Measurements from ENCODE around the gene IRX5.

Gene IRX5

DNA sequence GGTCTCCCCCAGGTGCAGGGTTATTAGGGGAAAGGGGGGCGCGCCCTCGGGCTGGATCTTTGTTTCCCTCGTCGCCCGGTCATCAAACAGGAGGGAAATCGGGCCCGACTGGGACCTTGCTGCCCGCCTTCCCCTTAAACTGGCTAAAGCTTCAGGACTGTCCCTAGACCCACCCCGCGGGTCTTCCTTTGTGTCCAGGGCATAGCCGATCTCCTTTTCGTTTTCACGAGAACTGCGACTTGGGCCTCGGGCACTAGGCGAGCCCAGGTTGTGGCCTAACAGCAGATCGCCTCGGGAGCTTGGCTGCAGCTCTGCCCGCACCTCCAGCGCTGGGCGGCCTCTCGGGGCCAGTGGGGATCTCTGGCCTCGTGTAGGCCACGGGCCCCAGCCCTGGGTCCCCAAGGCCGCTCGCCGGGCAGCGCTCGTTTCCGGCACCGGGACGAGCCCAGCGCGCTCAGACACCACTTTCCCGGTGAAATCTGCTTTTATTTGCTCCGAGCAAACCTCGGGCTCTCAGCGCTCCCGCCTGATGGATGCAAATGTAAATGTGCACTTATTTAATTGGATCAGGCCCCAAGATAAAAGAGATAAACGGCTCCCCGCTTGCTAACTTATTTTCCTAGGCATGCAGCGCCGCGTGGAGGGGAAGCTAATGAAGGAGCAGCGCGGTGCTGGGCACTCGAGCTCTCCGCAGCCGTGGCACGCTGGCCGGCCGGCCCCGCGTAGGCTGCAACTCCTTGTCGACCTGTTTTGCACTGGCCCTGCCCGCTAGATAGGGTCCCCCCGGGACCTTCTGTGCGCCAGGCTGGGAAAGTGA is 7.8 kb downstream of the IRX5 start:
- no peak for TF ChIP-seq CTCF (IDR thresholded peaks at IDR 0.05; ENCODE audit: control insufficient read depth, extremely low read depth, insufficient read depth)
- H3K4me3 ChIP-seq (ENCODE audit: low read depth, low read length), result no peak overlapping the region
- no peak for DNase-seq (ENCODE audit: low read depth)

DNA sequence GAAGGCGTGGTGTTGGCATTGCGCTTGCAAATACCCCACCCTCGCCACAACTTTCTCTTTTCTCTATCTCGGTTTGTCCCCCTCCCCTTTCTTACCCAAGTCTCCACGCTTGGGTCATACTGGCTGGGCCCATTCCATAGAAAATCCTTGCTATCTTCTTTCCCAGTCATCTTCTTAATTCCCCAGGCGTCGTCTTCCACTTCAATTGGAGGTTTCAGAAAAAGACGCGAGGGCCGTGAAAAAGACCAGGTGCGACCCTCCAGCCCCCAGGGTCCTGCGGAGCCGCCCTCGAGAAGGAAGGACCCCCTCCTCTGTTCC is 8.3 kb downstream of the IRX5 start:
- TF ChIP-seq CTCF (IDR thresholded peaks at IDR 0.05; ENCODE audit: control insufficient read depth, extremely low read depth, insufficient read depth), result no peak
- H3K4me3 ChIP-seq (ENCODE audit: low read depth, low read length), result no peak overlapping the region
- DNase-seq (ENCODE audit: low read depth), result no peak

- no peak for TF ChIP-seq CTCF (IDR thresholded peaks at IDR 0.05; ENCODE audit: control insufficient read depth, extremely low read depth, insufficient read depth)
- H3K4me3 ChIP-seq (ENCODE audit: low read depth, low read length), result no peak overlapping the region
- DNase-seq (ENCODE audit: low read depth), result no peak
These were observed 9.0 kb downstream of the IRX5 start for GRCh38 chr16:54939510-54940278.

DNA sequence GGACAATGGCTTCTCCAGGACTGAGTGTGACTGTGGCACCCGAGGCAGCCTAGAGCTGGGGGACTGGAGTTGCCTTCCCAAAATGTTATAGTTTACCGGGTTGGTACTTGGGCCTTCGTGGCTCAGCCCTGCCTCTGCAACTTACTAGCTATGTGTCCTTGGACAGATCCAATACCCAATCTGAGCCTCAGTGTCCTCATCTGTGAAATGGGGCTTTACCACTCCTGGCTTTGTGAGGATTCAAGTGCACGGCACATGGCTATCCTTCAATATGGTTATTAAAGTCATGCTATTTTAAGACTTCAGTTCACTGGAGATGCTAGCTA is 9.6 kb downstream of the IRX5 start:
- H3K4me3 ChIP-seq (ENCODE audit: low read depth, low read length), result no peak overlapping the region
- DNase-seq (ENCODE audit: low read depth), result no peak
- no peak for TF ChIP-seq CTCF (IDR thresholded peaks at IDR 0.05; ENCODE audit: control insufficient read depth, extremely low read depth, insufficient read depth)

DNA sequence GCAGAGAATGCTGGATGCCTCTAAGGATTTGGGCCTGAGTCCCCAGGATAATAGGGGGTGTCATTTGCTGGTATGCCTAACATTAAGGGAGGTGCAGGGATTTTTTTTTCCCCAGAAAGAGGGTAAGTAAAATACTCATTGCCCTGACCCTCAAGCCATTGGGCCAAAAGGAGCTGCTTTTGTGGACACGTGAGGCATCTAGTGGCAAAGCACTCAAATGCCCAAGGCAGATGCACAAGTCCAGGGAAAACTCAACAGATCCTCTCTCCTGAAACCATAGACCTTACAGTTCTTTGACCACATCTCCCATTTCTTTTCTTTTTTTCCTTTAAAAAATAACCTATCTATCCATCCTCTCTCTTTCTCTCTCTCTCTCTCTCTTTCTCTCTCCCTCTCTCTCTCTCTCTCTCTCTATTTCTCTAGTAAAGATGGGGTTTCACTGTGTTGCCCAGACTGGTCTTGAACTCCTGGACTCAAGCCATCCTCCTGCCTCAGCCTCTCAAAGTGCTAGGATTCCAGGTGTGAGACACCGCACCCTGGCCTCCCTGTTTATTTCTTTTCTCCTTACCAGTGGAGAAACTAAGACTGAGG is 11.8 kb downstream of the IRX5 start:
- no peak overlapping the region for H3K4me3 ChIP-seq (ENCODE audit: low read depth, low read length)
- 0 out of 2 replicates have a peak, but pooled peaks have one; percentile 15 for TF ChIP-seq CTCF (IDR thresholded peaks at IDR 0.05; ENCODE audit: control insufficient read depth, extremely low read depth, insufficient read depth)
- no peak for DNase-seq (ENCODE audit: low read depth)

- no peak for DNase-seq (ENCODE audit: low read depth)
- no peak overlapping the region for H3K4me3 ChIP-seq (ENCODE audit: low read depth, low read length)
- no peak for TF ChIP-seq CTCF (IDR thresholded peaks at IDR 0.05; ENCODE audit: control insufficient read depth, extremely low read depth, insufficient read depth)
These were observed 13.3 kb downstream of the IRX5 start for GRCh38 chr16:54944002-54944401.
